GM18499 (cell line): Measurements from ENCODE around the gene ENTHD1.

Experiments used
- ATAC-seq: cut with Tn5 transposase; IDR thresholded peaks from one replicate; pipeline ENCODE4 v1.9.1; 2021; ENCODE audit warnings: moderate number of reproducible peaks; ENCODE audit not compliant: insufficient read depth, unreplicated experiment

ENTHD1 gene

GRCh38 chr22:39699631-39700360, 193.8 kb downstream of the ENTHD1 start:
- no peak for ATAC-seq

DNA sequence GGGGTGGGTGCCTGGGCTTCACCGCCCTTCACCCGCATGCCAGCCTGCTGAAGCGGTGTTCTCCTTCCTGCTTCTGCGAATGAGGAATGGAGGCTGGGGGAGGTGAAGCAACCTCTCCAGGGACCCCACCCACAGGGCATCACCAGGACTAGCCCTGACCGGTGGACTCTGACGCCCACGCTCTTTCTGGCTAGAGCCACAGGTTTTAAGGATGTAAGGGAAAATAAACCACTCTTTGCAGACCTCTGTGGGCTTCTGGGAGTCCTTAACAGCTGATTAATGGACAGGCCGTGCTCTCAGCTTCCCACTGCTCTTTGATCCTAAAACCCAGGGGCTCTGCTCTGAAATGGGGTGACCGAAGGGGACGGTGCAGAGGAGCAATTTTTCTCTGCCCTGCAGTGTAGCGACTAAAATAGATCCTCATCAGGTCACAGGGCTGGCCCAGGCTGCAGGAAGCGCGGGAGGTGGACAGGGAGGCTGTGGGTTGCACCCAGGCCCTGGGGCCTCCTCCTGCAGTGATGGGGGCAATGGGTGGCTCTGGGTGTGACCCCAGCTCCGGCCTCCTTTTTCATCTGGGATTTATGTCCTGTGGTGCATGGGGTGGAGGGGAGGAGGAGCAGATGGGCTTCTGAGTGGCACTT, 195.7 kb downstream of the ENTHD1 start:
- ATAC-seq, result no peak

GRCh38 chr22:39693943-39694500, 199.5 kb downstream of the ENTHD1 start:
- ATAC-seq, result no peak
